H1 (cell line): Measurements from ENCODE around the gene SYT15. TPM values are rescaled to one million over a fixed set of nuclear protein-coding genes. Genes with fewer than 3 reads are reported as not detected.
"Not testable (repeated sequence)": the region's sequence is repeated elsewhere in the genome, so short reads cannot be mapped to it uniquely, and the experiment has no call there.

ENCODE experiments used
- CTCF ChIA-PET: fragments of 300-600 bp; sonication (Branson Sonifier 250); formaldehyde crosslinking; loops from one replicate; lab custom pipeline; 2021; ENCODE audit not compliant: partially characterized antibody; lab: Charles Lee
- POLR2A ChIA-PET: fragments of 300-600 bp; sonication (Branson Sonifier 250); formaldehyde crosslinking; loops from one replicate; lab custom pipeline; 2021; ENCODE audit warnings: inconsistent platforms; ENCODE audit not compliant: partially characterized antibody; lab: Charles Lee
- DNase-seq, 2 experiments: peaks; one replicate each; pipeline versions ENCODE4 v3.0.0 to v3.0.0-alpha.2; 2010 to 2022; ENCODE audit warnings: low spot score in 2 of 2, low read depth in 1 of 2, mixed read lengths in 1 of 2
- FAIRE-seq: peaks from 2 replicates; lab custom pipeline; 2011; peaks lifted over from hg19 to GRCh38; lab: Jason Lieb, UNC
- H2AFZ ChIP-seq: 2 replicates; pipeline ENCODE4 v1.8.1; 2012; ENCODE audit warnings: low read length, inconsistent platforms
- H2AK5ac ChIP-seq: 2 replicates; pipeline ENCODE4 v1.6.1; 2013; ENCODE audit warnings: low read depth, low read length
- H2BK120ac ChIP-seq: replicated peaks from 2 replicates; pipeline ENCODE3; 2013; ENCODE audit warnings: low read depth, low read length, inconsistent platforms
- H2BK12ac ChIP-seq: 2 replicates; pipeline ENCODE4 v1.6.1; 2013; ENCODE audit warnings: low read depth, low read length
- H2BK15ac ChIP-seq: 2 replicates; pipeline ENCODE4 v1.6.1; 2013; ENCODE audit warnings: low read length
- H2BK20ac ChIP-seq: 2 replicates; pipeline ENCODE4 v1.6.1; 2013; ENCODE audit warnings: low read length
- H2BK5ac ChIP-seq: 2 replicates; pipeline ENCODE4 v1.6.1; 2013; ENCODE audit warnings: low read depth, low read length
- H3K14ac ChIP-seq: 2 replicates; pipeline ENCODE4 v1.6.1; 2013; ENCODE audit warnings: inconsistent platforms; ENCODE audit not compliant: insufficient read length
- H3K18ac ChIP-seq: 2 replicates; pipeline ENCODE4 v1.6.1; 2013; ENCODE audit warnings: low read length; ENCODE audit errors: extremely low read depth
- H3K23ac ChIP-seq: 2 replicates; pipeline ENCODE4 v1.6.1; 2013; ENCODE audit warnings: inconsistent platforms; ENCODE audit not compliant: insufficient read length
- H3K23me2 ChIP-seq: 2 replicates; pipeline ENCODE4 v1.6.1; 2013; ENCODE audit warnings: low read depth, low read length
- H3K27ac ChIP-seq: 2 replicates; pipeline ENCODE4 v1.6.1; 2011; ENCODE audit warnings: low read depth, low read length, inconsistent platforms
- H3K27me3 ChIP-seq, 4 experiments: replicated peaks in 1 of 4; 1 replicate in 1 of 4; 2 replicates in 3 of 4; pipeline versions ENCODE4 v1.6.1 to v1.8.1; 2011 to 2013; ENCODE audit warnings: low read length in 3 of 4, mild to moderate bottlenecking in 3 of 4, inconsistent platforms in 2 of 4, mixed read lengths in 2 of 4, moderate library complexity in 1 of 4; ENCODE audit not compliant: control insufficient read depth in 3 of 4, insufficient read depth in 3 of 4; ENCODE audit errors: extremely low read depth in 1 of 4
- H3K36me3 ChIP-seq, 4 experiments: 2 replicates each; pipeline versions ENCODE4 v1.6.1 to v1.8.1; 2011 to 2013; ENCODE audit warnings: mild to moderate bottlenecking in 4 of 4, low read length in 3 of 4, moderate library complexity in 2 of 4, control low read depth in 1 of 4, inconsistent platforms in 1 of 4; ENCODE audit not compliant: insufficient read depth in 4 of 4, control insufficient read depth in 2 of 4
- H3K4ac ChIP-seq: replicated peaks from 2 replicates; pipeline ENCODE3; 2013; ENCODE audit warnings: low read length, low read depth, mixed read lengths, inconsistent platforms; ENCODE audit not compliant: insufficient read length
- H3K4me1 ChIP-seq, 4 experiments: replicated peaks in 1 of 4; 1 replicate in 1 of 4; 2 replicates in 3 of 4; pipeline versions ENCODE4 v1.6.1 to v1.8.1; 2011 to 2013; ENCODE audit warnings: low read length in 3 of 4, inconsistent platforms in 2 of 4, mixed read lengths in 1 of 4; ENCODE audit not compliant: insufficient read depth in 4 of 4, control insufficient read depth in 3 of 4
- H3K4me2 ChIP-seq, 2 experiments: 2 replicates each; pipeline versions ENCODE4 v1.6.1 to v1.8.1; 2011 to 2013; ENCODE audit warnings: low read depth in 2 of 2, low read length in 2 of 2, control low read depth in 1 of 2, inconsistent platforms in 1 of 2, mild to moderate bottlenecking in 1 of 2; ENCODE audit not compliant: insufficient read depth in 1 of 2
- H3K4me3 ChIP-seq, 4 experiments: fragments of 200-600, 300-600 bp in 1 of 4; sonication (generic), shearing (Covaris generic), sonication (Bioruptor Twin) in 1 of 4; 2 replicates each; pipeline versions ENCODE4 v1.5.1 to v1.8.1; 2011 to 2016; ENCODE audit warnings: low read length in 4 of 4, low read depth in 3 of 4, control low read depth in 2 of 4, inconsistent platforms in 2 of 4, mild to moderate bottlenecking in 2 of 4, mixed read lengths in 1 of 4, moderate library complexity in 1 of 4; ENCODE audit not compliant: insufficient read depth in 2 of 4; ENCODE audit errors: extremely low read depth in 1 of 4
- H3K56ac ChIP-seq: replicated peaks from 2 replicates; pipeline ENCODE3; 2013; ENCODE audit warnings: low read depth, mild to moderate bottlenecking, mixed read lengths, low read length, inconsistent platforms; ENCODE audit not compliant: insufficient read length
- H3K79me1 ChIP-seq: 2 replicates; pipeline ENCODE4 v1.6.1; 2013; ENCODE audit warnings: low read depth, low read length, control low read depth
- H3K79me2 ChIP-seq, 2 experiments: 2 replicates each; pipeline versions ENCODE4 v1.6.1 to v1.8.1; 2012 to 2013; ENCODE audit warnings: low read length in 2 of 2, mild to moderate bottlenecking in 2 of 2, inconsistent platforms in 1 of 2; ENCODE audit not compliant: insufficient read depth in 2 of 2, control insufficient read depth in 1 of 2
- H3K9ac ChIP-seq, 4 experiments: replicated peaks in 1 of 4; 1 replicate in 1 of 4; 2 replicates in 3 of 4; pipeline versions ENCODE4 v1.6.1 to v1.8.1; 2011 to 2013; ENCODE audit warnings: low read depth in 3 of 4, low read length in 3 of 4, control low read depth in 2 of 4, mild to moderate bottlenecking in 2 of 4, moderate library complexity in 2 of 4, inconsistent platforms in 1 of 4; ENCODE audit errors: extremely low read depth in 1 of 4
- H3K9me3 ChIP-seq, 2 experiments: 2 replicates each; pipeline versions ENCODE4 v1.6.1 to v1.8.1; 2012 to 2013; ENCODE audit warnings: mild to moderate bottlenecking in 2 of 2, moderate library complexity in 2 of 2, control low read depth in 1 of 2, inconsistent platforms in 1 of 2, low read depth in 1 of 2, low read length in 1 of 2, mixed read lengths in 1 of 2; ENCODE audit not compliant: insufficient read depth in 2 of 2
- H4K20me1 ChIP-seq, 2 experiments: replicated peaks in 1 of 2; 2 replicates each; pipeline versions ENCODE3 to v1.8.1; 2011 to 2013; ENCODE audit warnings: inconsistent platforms in 2 of 2, low read length in 2 of 2, mild to moderate bottlenecking in 1 of 2; ENCODE audit not compliant: insufficient read depth in 2 of 2, control insufficient read depth in 1 of 2
- H4K5ac ChIP-seq: 2 replicates; pipeline ENCODE4 v1.6.1; 2013; ENCODE audit warnings: low read length, low read depth, mixed read lengths, inconsistent platforms; ENCODE audit not compliant: insufficient read length
- H4K8ac ChIP-seq: 2 replicates; pipeline ENCODE4 v1.8.0; 2013; ENCODE audit warnings: mild to moderate bottlenecking, moderate library complexity, low read length, inconsistent platforms; ENCODE audit not compliant: insufficient read depth; ENCODE audit errors: extremely low read depth
- H4K91ac ChIP-seq: replicated peaks from 2 replicates; pipeline ENCODE3; 2013; ENCODE audit warnings: low read length, mixed read lengths, inconsistent platforms; ENCODE audit not compliant: insufficient read length
- WGBS, 2 experiments: shearing (Covaris generic) in 1 of 2; methylation state at CpG; one replicate each; pipeline versions ENCODE4 v1.1.6 to v1.1.7; 2013 to 2015; ENCODE audit warnings: low lambda C conversion rate in 2 of 2, mixed read lengths in 2 of 2, inconsistent platforms in 1 of 2, low coverage in 1 of 2, missing lambda C conversion rate in 1 of 2; ENCODE audit not compliant: insufficient replicate concordance in 2 of 2, insufficient coverage in 1 of 2, insufficient read length in 1 of 2; ENCODE audit errors: extremely low coverage in 1 of 2, missing lambda C conversion rate in 1 of 2; 5-methylcytosine and 5-hydroxymethylcytosine counted together
- polyA plus RNA-seq, 7 experiments: library from polyadenylated mRNA; depleted of rRNA in 3 of 7; stranded (reverse) in 5 of 7; unstranded in 2 of 7; fragments of >200 nt in 5 of 7; fragments of 200-250 nt in 2 of 7; gene quantifications; 1 replicate in 5 of 7; 2 replicates in 1 of 7; 4 replicates in 1 of 7; pipeline versions ENCODE4 v1.2.1 to v1.2.3, GENCODE V29; 2011 to 2013; ENCODE audit warnings: missing spikeins in 2 of 7, mixed read lengths in 2 of 7
- total RNA-seq: library from RNA; stranded (reverse); fragmentation: NEBNext Ultra II Directional; extraction: Animal tissue kit (Norgen Biotek cat#: 25700); gene quantifications from 2 replicates; pipeline ENCODE4 v1.2.1, GENCODE V29; 2021

SYT15 gene
- total and polyA plus RNA-seq, 2 of the 8 experiments (the other 6 are each of a cell fraction or from before 2014, with no cell fraction given) = 0.39 to 0.61 TPM

GRCh38 chr10:46630816-46631215 lies 51.9 kb downstream of the SYT15 start:
- H3K79me1 ChIP-seq, DNase-seq, H4K91ac ChIP-seq, H3K9ac ChIP-seq, H3K23me2 ChIP-seq, CTCF ChIA-PET, H2AK5ac ChIP-seq, H4K5ac ChIP-seq, H3K4ac ChIP-seq, H3K4me3 ChIP-seq, H3K56ac ChIP-seq, H3K27ac ChIP-seq, H3K79me2 ChIP-seq, FAIRE-seq, H2BK12ac ChIP-seq, H3K9me3 ChIP-seq, H3K14ac ChIP-seq, H2BK5ac ChIP-seq, H4K20me1 ChIP-seq, H2BK15ac ChIP-seq, H2BK120ac ChIP-seq, H2AFZ ChIP-seq, H3K18ac ChIP-seq, POLR2A ChIA-PET, H2BK20ac ChIP-seq, H4K8ac ChIP-seq, H3K4me2 ChIP-seq, H3K36me3 ChIP-seq, H3K4me1 ChIP-seq, H3K23ac ChIP-seq, H3K27me3 ChIP-seq: not testable (repeated sequence)
- no CpG with 5 or more reads among the region's 3 CpGs for WGBS, 2 experiments

GRCh38 chr10:46631683-46632082 lies 52.8 kb downstream of the SYT15 start:
- H2BK15ac ChIP-seq, H2BK120ac ChIP-seq, H4K20me1 ChIP-seq, H2AFZ ChIP-seq, H3K27me3 ChIP-seq, H3K9me3 ChIP-seq, H3K9ac ChIP-seq, H3K23me2 ChIP-seq, H2AK5ac ChIP-seq, CTCF ChIA-PET, H2BK5ac ChIP-seq, H4K91ac ChIP-seq, H3K4me1 ChIP-seq, H3K14ac ChIP-seq, H3K79me2 ChIP-seq, H3K36me3 ChIP-seq, POLR2A ChIA-PET, H3K56ac ChIP-seq, H3K23ac ChIP-seq, FAIRE-seq, H4K8ac ChIP-seq, H4K5ac ChIP-seq, H3K4me2 ChIP-seq, H3K27ac ChIP-seq, H3K4me3 ChIP-seq, H2BK12ac ChIP-seq, DNase-seq, H2BK20ac ChIP-seq, H3K4ac ChIP-seq, H3K18ac ChIP-seq, H3K79me1 ChIP-seq: not testable (repeated sequence)
- no CpG with 5 or more reads among the region's 3 CpGs for WGBS, 2 experiments
